SKM-1 (cell line): Measurements from ENCODE around the gene STARD10.

Experiments
- DNase-seq: peaks from one replicate; lab custom pipeline; 2025; ENCODE audit not compliant: unreplicated experiment; lab: John Stamatoyannopoulos, UW

The STARD10 gene

GRCh38 chr11:72732329-72732728, 61.5 kb downstream of the STARD10 start:
- no peak for DNase-seq

- no peak for DNase-seq
Measured at GRCh38 chr11:72730737-72731136, 63.1 kb downstream of the STARD10 start.

DNA sequence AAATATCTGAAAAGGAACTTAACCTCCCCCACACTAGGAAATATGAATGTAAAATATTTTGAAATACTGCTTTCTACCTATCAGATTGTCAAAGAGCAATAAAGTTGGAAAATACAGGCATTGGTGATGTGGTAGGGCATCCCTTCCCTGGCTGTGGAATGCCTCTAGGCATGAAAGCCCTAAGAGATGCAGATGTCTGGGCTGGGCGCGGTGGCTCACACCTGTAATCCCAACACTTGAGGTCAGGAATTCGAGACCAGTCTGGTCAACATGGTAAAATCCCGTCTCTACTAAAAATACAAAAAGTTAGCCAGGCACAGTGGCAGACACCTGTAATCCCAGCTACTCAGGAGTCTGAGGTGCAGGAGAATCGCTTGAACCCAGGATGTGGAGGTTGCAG, 63.6 kb downstream of the STARD10 start:
- DNase-seq: no peak

DNA sequence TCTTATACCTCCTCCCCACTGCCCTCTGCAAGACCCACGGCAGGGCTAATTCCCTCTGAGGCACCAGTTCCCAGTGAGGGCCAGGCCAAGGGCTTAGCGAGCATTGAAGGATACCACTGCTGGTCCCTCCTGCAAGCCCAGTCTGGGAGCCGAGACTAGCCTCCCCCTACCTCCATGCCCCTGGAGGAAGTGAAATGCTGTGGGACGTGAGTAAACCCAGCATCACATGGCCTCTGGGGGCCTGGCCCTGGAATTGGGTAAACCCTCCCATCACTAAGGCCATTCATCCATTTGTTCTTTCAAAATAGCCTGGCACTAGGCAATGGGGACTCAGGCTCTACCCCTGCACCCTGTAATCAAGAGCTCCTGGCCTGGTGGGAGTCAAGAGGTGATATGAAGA, 66.3 kb downstream of the STARD10 start:
- no peak for DNase-seq

- no peak for DNase-seq
Measured at GRCh38 chr11:72726266-72727220, 67.3 kb downstream of the STARD10 start.

DNA sequence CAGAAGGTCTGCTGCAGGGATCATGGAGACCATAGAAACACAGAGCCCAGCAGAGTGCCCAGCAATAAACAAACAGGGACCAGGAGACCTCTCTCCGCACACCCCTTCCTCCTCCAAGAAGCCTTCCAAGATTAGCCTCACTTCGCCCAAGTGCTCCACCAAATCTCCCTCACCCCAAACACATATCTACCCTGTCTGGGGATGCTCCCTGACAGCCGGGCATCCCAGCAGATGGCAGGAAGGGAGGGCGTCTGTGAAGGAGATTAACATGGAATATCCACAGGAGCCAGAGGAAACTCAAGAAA, 68.2 kb downstream of the STARD10 start:
- DNase-seq: no peak

DNA sequence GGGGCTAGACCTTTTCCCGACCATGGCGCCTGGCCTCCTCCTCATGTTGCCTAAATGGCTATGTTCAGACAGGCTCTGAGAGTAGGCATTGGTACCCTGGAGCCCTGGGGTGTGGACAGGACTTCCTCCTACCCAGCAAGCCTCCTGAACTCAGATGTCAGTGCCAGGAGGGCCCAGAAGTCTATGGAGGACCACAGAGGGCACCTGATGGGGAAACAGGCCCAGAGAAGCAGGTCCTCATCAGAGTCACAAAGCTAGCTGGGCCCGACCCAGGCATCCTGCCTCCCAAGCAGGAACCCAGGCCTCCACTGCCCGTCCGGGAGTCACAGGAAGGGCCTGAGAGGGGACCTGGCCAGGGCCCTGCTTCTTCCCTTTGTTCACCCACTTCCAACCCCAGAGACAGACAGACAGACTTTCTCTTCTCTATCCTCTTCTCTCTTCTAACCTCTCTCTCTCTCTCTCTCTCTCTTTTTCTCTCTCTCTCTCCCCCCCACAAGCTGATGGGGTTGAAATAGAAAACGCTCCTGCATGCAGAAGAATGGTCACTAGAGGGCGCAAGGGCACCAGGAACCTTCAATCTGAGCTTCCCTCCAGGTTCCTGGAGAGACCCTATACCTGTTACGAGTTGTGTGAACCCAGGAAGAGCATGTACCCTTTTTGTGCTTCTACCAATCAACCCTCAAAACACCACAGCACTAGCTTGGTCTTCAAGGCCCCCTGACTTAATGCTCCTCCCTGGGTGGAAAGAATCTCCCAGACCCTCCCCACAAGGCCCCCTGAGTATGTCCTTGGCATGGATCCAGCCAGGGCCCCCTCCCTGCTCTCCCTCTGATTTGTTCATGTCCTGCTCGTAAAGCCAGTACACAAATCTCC, 68.8 kb downstream of the STARD10 start:
- DNase-seq: peak; percentile 74

- no peak for DNase-seq
Measured at GRCh38 chr11:72724021-72724551, 69.8 kb downstream of the STARD10 start.

GRCh38 chr11:72723508-72723907, 70.3 kb downstream of the STARD10 start:
- no peak for DNase-seq

GRCh38 chr11:72722050-72722748, 71.6 kb downstream of the STARD10 start:
- DNase-seq: peak; percentile 97

DNA sequence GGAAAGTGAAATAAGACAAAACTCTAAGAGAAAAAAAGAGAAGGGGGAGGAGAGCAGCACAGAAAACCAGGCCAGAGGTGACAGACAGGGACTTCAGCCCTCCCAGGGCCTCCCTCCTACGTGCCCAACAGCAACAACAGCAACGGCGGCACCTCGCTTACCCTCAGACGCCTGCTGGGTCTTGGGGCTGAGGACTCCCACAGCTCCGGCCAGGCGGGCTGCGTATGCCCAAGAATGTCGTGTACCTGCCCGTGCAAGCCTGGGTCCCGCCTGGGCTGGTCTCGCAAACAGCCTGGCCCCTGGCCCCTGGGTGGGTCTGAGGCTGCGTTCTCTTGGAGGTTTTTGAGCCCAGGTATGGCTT, 72.2 kb downstream of the STARD10 start:
- no peak for DNase-seq

DNA sequence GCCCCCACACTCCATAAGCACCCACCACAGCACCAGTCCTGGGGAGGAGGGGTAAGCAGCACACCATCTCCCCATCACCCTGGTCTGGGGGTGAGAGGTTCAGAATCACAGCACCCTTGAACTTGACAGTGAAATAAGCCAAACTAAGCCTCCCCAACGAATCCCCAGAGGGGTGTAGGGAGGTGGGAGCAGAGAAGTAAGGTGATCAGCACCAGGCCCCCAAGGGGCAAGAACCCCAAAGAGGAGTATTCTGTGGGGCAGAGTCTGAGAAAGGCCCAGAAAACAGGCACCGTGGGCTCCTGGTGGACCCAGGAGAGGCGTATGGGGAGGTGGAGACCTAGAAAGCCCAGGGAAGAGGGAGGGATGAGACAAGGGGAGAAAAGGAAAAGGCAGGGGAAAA, 72.6 kb downstream of the STARD10 start:
- no peak for DNase-seq

DNA sequence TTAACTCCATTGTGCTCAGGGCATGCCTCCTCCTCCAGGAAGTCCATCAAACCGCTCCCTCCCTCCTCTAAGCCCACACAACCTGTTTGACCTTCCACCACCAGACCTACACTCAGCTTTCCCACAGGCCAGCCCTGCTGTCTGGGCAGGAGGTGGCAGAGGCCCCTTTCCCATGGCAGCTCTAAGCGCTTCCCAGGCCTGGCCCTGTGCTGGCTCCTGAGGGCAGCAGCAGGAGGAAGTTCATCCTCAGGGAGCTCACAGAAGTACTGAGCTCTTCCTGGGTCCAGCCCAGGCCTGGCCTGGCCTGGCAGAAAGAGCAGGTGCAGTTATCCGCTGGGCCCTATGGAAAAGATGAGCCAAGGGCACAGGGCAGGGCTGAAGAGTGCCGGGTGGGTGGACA, 73.1 kb downstream of the STARD10 start:
- DNase-seq: no peak

DNA sequence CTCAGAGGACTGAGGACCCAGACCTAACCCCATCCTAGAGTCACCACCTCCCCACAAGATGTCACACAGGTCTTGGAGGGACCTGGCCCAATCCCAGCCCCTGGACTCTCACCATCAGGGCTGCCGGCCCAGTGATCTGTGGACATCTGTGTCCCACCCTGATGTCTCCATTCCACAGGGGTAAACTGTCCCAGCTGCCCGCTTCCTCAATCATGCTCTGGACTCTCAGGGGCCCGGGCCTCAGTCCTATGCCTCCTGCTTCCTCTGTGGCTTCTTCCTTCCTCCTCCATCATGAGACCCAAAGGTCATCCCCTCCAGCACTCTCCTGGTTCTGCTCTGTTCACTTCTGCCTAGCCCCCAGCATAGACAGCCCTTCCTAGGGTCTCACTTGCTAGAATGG, 73.8 kb downstream of the STARD10 start:
- peak; percentile 30 for DNase-seq

- no peak for DNase-seq
Measured at GRCh38 chr11:72719551-72719950, 74.3 kb downstream of the STARD10 start.

- no peak for DNase-seq
Measured at GRCh38 chr11:72719144-72719543, 74.7 kb downstream of the STARD10 start.

DNA sequence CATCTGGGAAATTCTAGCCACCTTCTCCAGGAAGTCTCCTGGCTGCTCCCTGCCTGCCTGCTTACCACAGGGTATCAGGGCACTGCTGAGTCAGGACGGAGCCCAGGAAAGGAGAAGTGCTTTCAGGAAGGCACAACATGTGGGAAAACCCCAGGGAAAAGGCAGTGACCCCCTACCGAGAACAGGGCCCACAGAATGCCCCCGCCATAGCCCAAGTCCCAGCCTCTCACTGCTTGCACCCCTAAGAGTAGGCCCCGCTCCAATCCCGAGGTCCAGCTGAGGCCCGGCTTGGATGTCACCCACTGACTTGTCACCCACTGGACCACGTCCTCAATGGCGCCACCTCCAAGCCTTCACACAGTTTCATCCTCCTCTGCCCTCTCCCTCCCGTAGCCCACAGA, 75.7 kb downstream of the STARD10 start:
- no peak for DNase-seq

DNA sequence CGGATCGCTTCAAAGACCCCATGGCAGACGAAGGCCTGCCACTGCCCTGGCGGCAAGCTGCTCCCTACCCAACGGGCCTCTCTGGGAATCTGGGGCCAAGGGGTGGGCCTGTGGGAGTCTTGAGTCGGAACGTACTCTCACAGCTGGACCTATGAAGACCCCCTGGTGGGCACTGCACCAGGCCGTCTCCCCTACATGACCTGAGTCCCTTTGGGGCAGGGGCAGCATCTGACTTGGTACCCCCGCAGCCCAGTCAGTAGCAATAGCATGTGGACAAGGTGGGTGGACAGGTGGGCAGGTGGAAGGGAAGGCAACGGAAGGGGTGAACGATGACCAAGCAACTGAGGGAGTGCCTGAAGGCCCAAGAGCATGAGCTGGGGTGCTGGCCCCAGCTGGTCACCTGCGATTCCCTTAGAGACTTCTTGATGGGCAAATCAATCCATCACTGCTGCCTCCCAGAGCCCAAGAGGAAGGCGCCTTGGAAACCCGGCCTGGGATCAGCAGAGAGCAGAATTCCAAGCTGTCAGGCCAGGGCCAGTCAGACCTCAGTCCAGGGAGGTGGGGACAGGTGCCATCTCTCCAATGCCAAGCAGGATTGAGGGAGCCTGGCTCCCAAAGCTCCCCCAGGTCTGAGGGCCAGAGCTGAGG, 76.9 kb downstream of the STARD10 start:
- DNase-seq: no peak

DNA sequence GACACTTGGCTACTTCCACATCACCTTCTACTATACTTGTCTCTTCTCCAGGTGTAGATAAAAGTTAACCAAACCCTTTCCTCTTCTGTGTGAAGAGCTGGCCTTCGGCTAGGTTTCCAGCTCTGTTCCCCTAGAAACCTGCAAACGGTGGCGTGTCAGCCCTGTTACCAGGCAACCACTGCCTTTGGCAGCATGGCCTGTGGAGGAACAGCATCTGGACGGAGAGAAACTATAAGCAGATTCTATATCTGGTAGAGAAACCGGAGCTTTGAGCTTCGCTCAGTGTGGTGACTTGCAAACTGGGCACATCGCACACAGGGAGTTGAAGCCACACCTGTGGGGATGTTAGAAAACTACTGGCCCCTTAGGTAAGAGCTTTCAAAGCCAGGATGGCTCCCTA, 77.6 kb downstream of the STARD10 start:
- DNase-seq: no peak

DNA sequence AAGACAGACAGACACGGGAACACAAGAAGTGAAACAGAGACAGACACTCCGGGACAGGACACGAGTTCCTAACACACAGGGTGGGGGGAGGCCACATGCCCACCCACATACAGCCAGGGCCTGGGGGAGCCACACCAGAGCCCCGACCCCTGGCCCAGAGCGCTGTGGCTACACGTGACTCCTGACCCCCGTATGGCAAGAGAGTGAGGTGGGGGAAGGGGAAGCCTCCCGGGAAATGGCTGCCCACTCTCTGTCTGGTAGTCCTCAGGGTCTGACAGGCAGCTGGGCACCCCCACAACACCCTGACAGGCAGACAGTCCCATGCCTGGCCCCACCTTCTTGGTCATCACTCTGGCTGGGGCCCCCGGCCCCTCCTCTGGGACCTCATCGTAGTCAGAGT, 81.0 kb downstream of the STARD10 start:
- DNase-seq: no peak
